ENCODE measurements around the gene PTPRD.

GRCh38 chr9:8754751-8755150 is 1858.1 kb downstream of the PTPRD start:
- TF ChIP-seq POLR2AphosphoS5 (IDR thresholded peaks at IDR 0.05; ENCODE audit: low read depth, low read length) (no peak), SIN3A (IDR thresholded peaks at IDR 0.05; ENCODE audit: borderline replicate concordance, insufficient read depth, low read length) (no peak), REST (IDR thresholded peaks at IDR 0.05; ENCODE audit: insufficient read depth in 1 of 2, low read depth in 2 of 2, low read length in 2 of 2) (no peak), TAF1 (IDR thresholded peaks at IDR 0.05; ENCODE audit: borderline replicate concordance, insufficient read depth, low read length) (no peak)

Data from PFSK-1 (cell line).